AG09319 (cell line): ENCODE results near the gene FOXP1.

Experiments used
- DNase-seq: peaks from one replicate; pipeline ENCODE4 v3.0.0-alpha.2; 2010; ENCODE audit warnings: low read depth; ENCODE audit errors: extremely low read depth
- TF ChIP-seq, protein P1 (sequence below): IDR thresholded peaks from 2 replicates; pipeline ENCODE4 v1.5.1; 2011; ENCODE audit warnings: low read depth, mild to moderate bottlenecking, inconsistent platforms, low read length, moderate library complexity

The FOXP1 gene

DNA sequence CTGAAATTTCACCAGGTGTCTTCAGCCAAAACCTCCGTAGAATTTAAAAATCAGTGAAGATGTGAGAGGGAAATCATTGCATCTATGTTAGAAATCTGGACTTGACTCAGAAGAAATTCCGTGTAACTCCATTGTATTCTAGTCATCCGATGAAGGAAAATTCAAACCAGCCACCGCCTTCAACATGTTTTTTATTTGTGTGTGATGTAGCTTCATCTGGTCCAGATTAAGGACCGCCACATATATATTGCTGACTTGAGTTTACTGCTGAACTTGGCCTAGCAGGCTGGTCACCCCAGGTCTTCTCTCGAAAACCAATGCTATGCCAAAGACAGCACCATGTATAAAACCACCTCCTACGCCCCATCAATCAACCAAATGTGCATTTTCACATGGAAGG is 120.9 kb downstream of the FOXP1 start:
- TF ChIP-seq, protein P1, sequence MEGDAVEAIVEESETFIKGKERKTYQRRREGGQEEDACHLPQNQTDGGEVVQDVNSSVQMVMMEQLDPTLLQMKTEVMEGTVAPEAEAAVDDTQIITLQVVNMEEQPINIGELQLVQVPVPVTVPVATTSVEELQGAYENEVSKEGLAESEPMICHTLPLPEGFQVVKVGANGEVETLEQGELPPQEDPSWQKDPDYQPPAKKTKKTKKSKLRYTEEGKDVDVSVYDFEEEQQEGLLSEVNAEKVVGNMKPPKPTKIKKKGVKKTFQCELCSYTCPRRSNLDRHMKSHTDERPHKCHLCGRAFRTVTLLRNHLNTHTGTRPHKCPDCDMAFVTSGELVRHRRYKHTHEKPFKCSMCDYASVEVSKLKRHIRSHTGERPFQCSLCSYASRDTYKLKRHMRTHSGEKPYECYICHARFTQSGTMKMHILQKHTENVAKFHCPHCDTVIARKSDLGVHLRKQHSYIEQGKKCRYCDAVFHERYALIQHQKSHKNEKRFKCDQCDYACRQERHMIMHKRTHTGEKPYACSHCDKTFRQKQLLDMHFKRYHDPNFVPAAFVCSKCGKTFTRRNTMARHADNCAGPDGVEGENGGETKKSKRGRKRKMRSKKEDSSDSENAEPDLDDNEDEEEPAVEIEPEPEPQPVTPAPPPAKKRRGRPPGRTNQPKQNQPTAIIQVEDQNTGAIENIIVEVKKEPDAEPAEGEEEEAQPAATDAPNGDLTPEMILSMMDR: no peak
- no peak for DNase-seq

- TF ChIP-seq, protein P1: no peak
- no peak for DNase-seq
Measured at GRCh38 chr3:71461749-71462483, 121.6 kb downstream of the FOXP1 start.

- TF ChIP-seq, protein P1: no peak
- no peak for DNase-seq
Measured at GRCh38 chr3:71461114-71461513, 122.4 kb downstream of the FOXP1 start.

- no peak for DNase-seq
- TF ChIP-seq, protein P1: no peak
Measured at GRCh38 chr3:71458895-71459294, 124.6 kb downstream of the FOXP1 start.

DNA sequence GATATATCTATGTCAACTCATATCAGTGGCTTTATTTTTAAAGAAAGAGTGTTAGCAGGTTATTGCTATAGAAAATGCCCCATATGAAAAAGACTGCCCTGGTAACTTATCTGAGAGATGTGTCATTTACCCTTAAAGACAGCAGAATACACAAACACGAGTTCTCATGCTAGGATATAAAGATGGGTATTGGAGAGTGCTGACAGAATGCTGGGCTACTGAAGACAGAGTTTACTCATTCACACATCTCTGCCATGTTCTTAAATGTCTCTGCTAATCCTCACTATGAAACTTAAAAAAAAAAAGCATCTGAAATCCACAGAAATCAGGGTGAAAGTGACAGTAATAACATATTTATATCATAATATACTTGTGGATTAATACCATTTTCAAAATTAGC is 126.7 kb downstream of the FOXP1 start:
- no peak for DNase-seq
- TF ChIP-seq, protein P1: no peak

- TF ChIP-seq, protein P1: peak; percentile 4
- no peak for DNase-seq
Measured at GRCh38 chr3:71456156-71456555, 127.4 kb downstream of the FOXP1 start.

DNA sequence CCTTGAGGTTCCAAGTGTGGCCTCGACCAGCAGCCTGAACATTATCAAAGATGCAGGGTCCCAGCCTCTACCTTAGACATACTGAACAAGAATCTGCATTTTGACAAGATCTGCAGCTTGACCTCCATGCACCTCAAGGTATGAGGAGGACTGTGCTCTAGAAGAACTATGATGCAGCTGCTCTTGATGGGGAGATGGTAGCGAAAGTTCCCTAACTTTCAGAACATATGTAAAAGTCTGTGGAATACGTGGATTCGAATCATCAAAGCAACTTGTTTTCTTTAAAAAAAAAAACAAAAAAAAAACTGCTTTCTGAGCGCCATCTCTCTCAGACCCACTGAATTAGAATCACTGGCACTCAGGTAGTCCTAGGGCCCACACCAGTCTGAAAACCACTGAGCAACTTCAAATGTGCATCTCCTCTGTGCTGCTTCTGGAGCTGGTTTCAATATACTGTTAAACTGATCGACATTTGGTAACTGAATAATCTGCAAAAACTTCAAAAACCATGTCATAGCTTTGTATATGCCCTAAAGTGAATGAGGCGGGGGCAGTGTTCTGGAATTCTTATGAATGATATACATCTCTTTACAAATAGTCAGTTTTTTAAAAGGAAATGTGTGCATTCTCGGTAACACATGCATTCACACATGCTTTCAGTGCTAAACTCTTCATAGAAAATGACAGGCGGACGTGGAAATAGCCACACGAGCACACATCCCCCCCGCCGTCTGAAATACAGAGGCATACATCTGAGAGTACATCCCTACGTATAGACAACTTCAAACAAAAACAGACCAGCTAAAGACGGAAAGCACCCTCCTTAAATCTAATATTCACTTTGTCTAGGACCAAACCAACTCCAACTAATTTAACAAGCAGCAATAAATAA is 128.8 kb downstream of the FOXP1 start:
- TF ChIP-seq, protein P1: no peak

More for the DNA sequence above, 128.8 kb downstream of the FOXP1 start:
- no peak for DNase-seq
